Measurements from ENCODE around the gene ADAMTS6.
"Not testable (repeated sequence)": the region's sequence is repeated elsewhere in the genome, so short reads cannot be mapped to it uniquely, and the experiment has no call there.

The ADAMTS6 gene

GRCh38 chr5:65506961-65507360 lies 25.2 kb upstream of the ADAMTS6 start:
- no peak for DNase-seq (ENCODE audit: extremely low spot score)
- POLR2A ChIA-PET: no interaction called here

DNA sequence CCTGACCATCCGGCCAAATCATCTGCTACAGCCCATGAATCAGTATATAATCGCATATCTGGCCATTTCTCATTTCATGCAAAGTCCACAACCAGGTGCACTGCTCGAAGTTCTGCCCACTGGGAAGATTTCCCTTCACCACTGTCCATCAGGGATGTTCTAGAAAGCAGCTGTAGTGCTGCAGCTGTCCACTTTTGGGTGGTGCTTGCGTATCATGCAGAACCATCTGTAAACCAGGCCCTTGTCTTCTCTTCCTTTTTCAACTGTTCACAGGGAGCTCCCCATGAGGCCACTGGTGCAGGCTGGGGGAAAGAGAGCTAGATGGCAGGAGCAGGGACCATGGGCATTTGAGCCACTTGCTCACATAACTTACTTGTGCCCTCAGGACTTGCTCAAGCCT lies 7.4 kb upstream of the ADAMTS6 start:
- TF ChIP-seq LEF1 (IDR thresholded peaks at IDR 0.05; ENCODE audit: borderline replicate concordance) (no peak), SP1 (IDR thresholded peaks at IDR 0.05) (no peak), TARDBP (IDR thresholded peaks at IDR 0.05) (no peak), CTBP1 (IDR thresholded peaks at IDR 0.05; ENCODE audit: borderline replicate concordance) (no peak), NFRKB (IDR thresholded peaks at IDR 0.05) (no peak), HDGF (IDR thresholded peaks at IDR 0.05; ENCODE audit: borderline replicate concordance) (no peak), ARNT (IDR thresholded peaks at IDR 0.05) (no peak), FOXK2 (IDR thresholded peaks at IDR 0.05) (no peak), FOXM1 (IDR thresholded peaks at IDR 0.05; ENCODE audit: borderline replicate concordance) (no peak), ZNF384 (IDR thresholded peaks at IDR 0.05) (no peak), ELF4 (IDR thresholded peaks at IDR 0.05) (no peak), BHLHE40 (IDR thresholded peaks at IDR 0.05; ENCODE audit: borderline replicate concordance) (no peak), FOXA1 (IDR thresholded peaks at IDR 0.05) (no peak), PKNOX1 (IDR thresholded peaks at IDR 0.05) (no peak), SUZ12 (IDR thresholded peaks at IDR 0.05) (no peak), L3MBTL2 (conservative IDR thresholded peaks at IDR 0.05) (no peak)
- ChIA-PET POLR2A (no interaction called here), CTCF (no interaction called here)
- DNase-seq (ENCODE audit: extremely low spot score): no peak

More at GRCh38 chr5:65506961-65507360, 25.2 kb upstream of the ADAMTS6 start:
- TF ChIP-seq ZNF384 (IDR thresholded peaks at IDR 0.05) (no peak), FOXM1 (IDR thresholded peaks at IDR 0.05; ENCODE audit: borderline replicate concordance) (no peak), BHLHE40 (IDR thresholded peaks at IDR 0.05; ENCODE audit: borderline replicate concordance) (no peak), SUZ12 (IDR thresholded peaks at IDR 0.05) (no peak), NFRKB (IDR thresholded peaks at IDR 0.05) (no peak), SP1 (IDR thresholded peaks at IDR 0.05) (no peak), FOXK2 (IDR thresholded peaks at IDR 0.05) (no peak), ARNT (IDR thresholded peaks at IDR 0.05) (no peak), HDGF (IDR thresholded peaks at IDR 0.05; ENCODE audit: borderline replicate concordance) (no peak), CTBP1 (IDR thresholded peaks at IDR 0.05; ENCODE audit: borderline replicate concordance) (no peak), FOXA1 (IDR thresholded peaks at IDR 0.05) (no peak), ELF4 (IDR thresholded peaks at IDR 0.05) (no peak), TARDBP (IDR thresholded peaks at IDR 0.05) (no peak), L3MBTL2 (conservative IDR thresholded peaks at IDR 0.05) (no peak), LEF1 (IDR thresholded peaks at IDR 0.05; ENCODE audit: borderline replicate concordance) (no peak), PKNOX1 (IDR thresholded peaks at IDR 0.05) (no peak)
- CTCF ChIA-PET: interaction anchor here (0.5 kb wide), 1 partner anchor 24 kb away, joined by 3 read pairs; no protein-coding TSS in a partner anchor

- POLR2A ChIA-PET; DNase-seq (ENCODE audit: extremely low spot score); CTCF ChIA-PET: not testable (repeated sequence)
Observed at GRCh38 chr5:65488038-65488687, 6.4 kb upstream of the ADAMTS6 start.

DNA sequence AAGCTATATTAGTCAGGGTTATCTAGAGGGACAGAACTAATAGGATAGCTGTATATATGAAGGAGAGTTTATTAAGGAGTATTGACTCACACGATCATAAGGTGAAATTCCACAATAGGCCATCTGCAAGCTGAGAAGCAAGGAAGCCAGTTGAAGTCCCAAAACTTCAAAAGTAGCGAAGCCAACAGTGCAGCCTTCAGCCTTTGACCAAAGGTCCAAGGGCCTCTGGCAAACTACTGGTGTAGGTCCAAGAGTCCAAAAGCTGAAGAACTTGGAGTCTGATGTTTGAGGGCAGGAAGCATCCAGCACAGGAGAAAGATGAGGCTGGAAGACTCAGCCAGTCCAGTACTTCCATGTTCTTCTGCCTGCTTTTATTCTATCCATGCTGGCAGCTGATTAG lies 5.1 kb upstream of the ADAMTS6 start:
- DNase-seq (ENCODE audit: extremely low spot score): not testable (repeated sequence)
- CTCF ChIA-PET: interaction anchor here (0.6 to 0.7 kb wide), 3 partner anchors 173 to 717 kb away, joined by 3 to 5 read pairs (median 5); no protein-coding TSS in a partner anchor

GRCh38 chr5:65485405-65485804 lies 3.7 kb upstream of the ADAMTS6 start:
- TF ChIP-seq FOXM1 (IDR thresholded peaks at IDR 0.05; ENCODE audit: borderline replicate concordance) (no peak), ZNF384 (IDR thresholded peaks at IDR 0.05) (no peak), CTBP1 (IDR thresholded peaks at IDR 0.05; ENCODE audit: borderline replicate concordance) (no peak), BHLHE40 (IDR thresholded peaks at IDR 0.05; ENCODE audit: borderline replicate concordance) (no peak), LEF1 (IDR thresholded peaks at IDR 0.05; ENCODE audit: borderline replicate concordance) (no peak), HDGF (IDR thresholded peaks at IDR 0.05; ENCODE audit: borderline replicate concordance) (no peak), SUZ12 (IDR thresholded peaks at IDR 0.05) (no peak), ELF4 (IDR thresholded peaks at IDR 0.05) (no peak), FOXK2 (IDR thresholded peaks at IDR 0.05) (no peak), FOXA1 (IDR thresholded peaks at IDR 0.05) (no peak), TARDBP (IDR thresholded peaks at IDR 0.05) (no peak), L3MBTL2 (conservative IDR thresholded peaks at IDR 0.05) (no peak), ARNT (IDR thresholded peaks at IDR 0.05) (no peak), SP1 (IDR thresholded peaks at IDR 0.05) (no peak)
- CTCF ChIA-PET: interaction anchor here (0.6 kb wide), 1 partner anchor 596 kb away, joined by 3 read pairs; no protein-coding TSS in a partner anchor
- POLR2A ChIA-PET: no interaction called here
- DNase-seq (ENCODE audit: extremely low spot score): no peak

More for the DNA sequence above, 5.1 kb upstream of the ADAMTS6 start:
- POLR2A ChIA-PET: not testable (repeated sequence)

DNA sequence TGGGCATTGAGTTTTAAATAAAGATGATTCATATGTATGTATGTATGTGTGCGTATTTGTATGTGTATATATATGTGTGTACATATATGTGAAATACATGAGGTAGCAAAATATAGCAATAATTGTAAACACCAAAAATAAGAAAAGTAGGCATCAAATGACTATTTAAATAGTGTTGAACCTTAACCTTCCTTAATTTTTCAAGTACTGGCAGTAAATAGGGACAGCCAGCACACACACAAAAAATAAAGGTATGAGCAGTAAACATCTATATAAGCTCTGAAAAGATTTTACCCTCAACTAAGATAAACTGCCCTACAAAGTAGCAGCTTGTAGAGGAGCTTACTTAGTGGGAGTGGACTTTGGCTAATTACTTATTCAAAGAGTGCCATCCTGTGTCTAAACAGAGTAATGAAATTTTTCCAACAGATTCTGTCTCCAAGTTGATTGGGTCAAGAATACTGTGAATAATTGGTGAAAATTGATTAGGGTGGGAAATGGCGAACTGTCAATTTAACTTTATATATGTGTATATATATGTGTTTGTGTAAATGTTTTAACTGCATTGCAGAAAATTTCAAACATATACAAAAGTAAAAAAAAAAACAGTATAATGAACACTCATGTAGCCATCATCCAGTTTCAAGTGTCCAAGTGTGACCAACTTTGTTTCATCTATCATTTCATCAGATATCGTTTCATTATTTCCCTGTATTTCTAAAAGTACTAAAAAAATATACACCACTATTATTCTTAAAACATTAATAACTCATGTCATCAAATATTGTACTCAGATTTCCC lies 2.0 kb upstream of the ADAMTS6 start:
- peak; percentile 18 for DNase-seq (ENCODE audit: extremely low spot score)
- no peak for TF ChIP-seq TARDBP (IDR thresholded peaks at IDR 0.05)
- no peak for TF ChIP-seq L3MBTL2 (conservative IDR thresholded peaks at IDR 0.05)
- TF ChIP-seq PKNOX1 (IDR thresholded peaks at IDR 0.05): no peak
- TF ChIP-seq CTBP1 (IDR thresholded peaks at IDR 0.05; ENCODE audit: borderline replicate concordance): no peak
- TF ChIP-seq ARNT (IDR thresholded peaks at IDR 0.05): no peak
- TF ChIP-seq FOXA1 (IDR thresholded peaks at IDR 0.05): no peak
- no peak for TF ChIP-seq SP1 (IDR thresholded peaks at IDR 0.05)
- no peak for TF ChIP-seq ZNF384 (IDR thresholded peaks at IDR 0.05)
- no peak for TF ChIP-seq LEF1 (IDR thresholded peaks at IDR 0.05; ENCODE audit: borderline replicate concordance)
- CTCF ChIA-PET: interaction anchor here (0.6 to 1.8 kb wide), 3 partner anchors 401 to 850 kb away, joined by 3 to 9 read pairs (median 3); no protein-coding TSS in a partner anchor
- POLR2A ChIA-PET: interaction anchor here (1.1 to 3.1 kb wide), 4 partner anchors 79 to 544 kb away, joined by 3 to 16 read pairs (median 8); no protein-coding TSS in a partner anchor
